Mucosa of descending colon (tissue), 3 donors: ENCODE results near the gene KRTDAP. TPM values are rescaled to one million over a fixed set of nuclear protein-coding genes. Genes with fewer than 3 reads are reported as not detected.

Source experiments
- ATAC-seq: fragments of 200-7000 bp; cut with Tn5 transposase; one replicate; pipeline ENCODE4 v1.9.1; 2020; ENCODE audit warnings: mild to moderate bottlenecking, moderate library complexity
- DNase-seq, 3 donors: peaks; one replicate each; pipeline ENCODE4 v3.0.0-alpha.2; 2020
- H3K36me3 ChIP-seq: fragments of 200-600 bp; one replicate; pipeline ENCODE4 v1.8.0; 2021; ENCODE audit warnings: low read depth, mild to moderate bottlenecking
- H3K4me1 ChIP-seq: fragments of 200-600 bp; one replicate; pipeline ENCODE4 v1.8.0; 2021; ENCODE audit warnings: low read depth, mild to moderate bottlenecking
- H3K4me3 ChIP-seq: fragments of 200-600 bp; one replicate; pipeline ENCODE4 v1.8.0; 2021; ENCODE audit warnings: mild to moderate bottlenecking
- H3K9me3 ChIP-seq: fragments of 200-600 bp; one replicate; pipeline ENCODE4 v1.8.0; 2021; ENCODE audit warnings: mild to moderate bottlenecking
- intact Hi-C, 2 donors: fragments of 100-400 bp; cut with DNase I in 1 of 2; cut with micrococcal nuclease in 1 of 2; formaldehyde crosslinking; loops; one replicate each; pipeline versions ENCODE4 v1.11.0 to v1.11.1; 2022; cut with DNase I, micrococcal nuclease
- total RNA-seq, 3 donors: library from RNA; stranded (reverse); fragmentation: NEBNext Ultra II Directional in 2 of 3; extraction: Animal tissue kit (Norgen Biotek cat#: 25700) in 2 of 3; gene quantifications; one replicate each; pipeline versions ENCODE4 v1.2.1 to v1.2.4, GENCODE V29; 2021 to 2023
- TF ChIP-seq, protein P1 (sequence below): fragments of 200-600 bp; IDR thresholded peaks from one replicate; pipeline ENCODE4 v1.8.0; 2022; ENCODE audit warnings: antibody characterized with exemption, mild to moderate bottlenecking
- donor health status: DM: no; HTN: no; CAD: no; lungs with moderate emphysema.
- donor health status: DM: no; HTN: no; CAD: no.
- donor health status: DM: no; HTN: yes; CAD: no.

Gene KRTDAP
- total RNA-seq, 3 donors from 2014 or later = not detected

DNA sequence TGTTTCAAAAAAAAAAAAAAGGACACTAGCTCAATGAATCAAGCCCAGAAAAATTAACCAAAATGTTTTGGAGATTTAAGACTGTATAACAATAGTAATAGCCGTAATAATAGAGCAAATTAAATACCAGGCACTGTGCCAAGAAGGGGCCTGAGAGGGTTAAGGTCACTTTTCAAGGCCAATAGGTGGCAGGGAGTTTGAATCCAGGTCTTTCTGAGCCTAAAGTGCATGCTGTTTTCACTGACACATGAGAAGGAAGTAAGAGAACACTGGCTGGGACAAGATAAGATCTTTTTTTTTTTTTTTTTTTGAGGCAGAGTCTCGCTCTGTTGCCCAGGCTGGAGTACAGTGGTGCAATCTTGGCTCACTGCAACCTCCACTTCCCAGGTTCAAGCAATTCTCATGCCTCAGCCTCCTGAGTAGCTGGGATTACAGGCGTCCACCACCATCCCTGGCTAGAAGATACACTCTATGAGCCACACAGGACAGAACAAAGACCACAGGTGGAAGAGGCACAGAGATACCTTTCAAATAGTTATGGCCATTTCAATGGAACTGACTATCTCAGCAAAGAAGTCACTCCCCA lies 34.6 kb downstream of the KRTDAP start:
- no peaks in the 10 kb centered on the region for H3K36me3 ChIP-seq
- H3K4me3 ChIP-seq = no peak overlapping the region
- intact Hi-C loops = no loop called here
- no peaks in the 10 kb centered on the region for H3K4me1 ChIP-seq
- TF ChIP-seq, protein P1, sequence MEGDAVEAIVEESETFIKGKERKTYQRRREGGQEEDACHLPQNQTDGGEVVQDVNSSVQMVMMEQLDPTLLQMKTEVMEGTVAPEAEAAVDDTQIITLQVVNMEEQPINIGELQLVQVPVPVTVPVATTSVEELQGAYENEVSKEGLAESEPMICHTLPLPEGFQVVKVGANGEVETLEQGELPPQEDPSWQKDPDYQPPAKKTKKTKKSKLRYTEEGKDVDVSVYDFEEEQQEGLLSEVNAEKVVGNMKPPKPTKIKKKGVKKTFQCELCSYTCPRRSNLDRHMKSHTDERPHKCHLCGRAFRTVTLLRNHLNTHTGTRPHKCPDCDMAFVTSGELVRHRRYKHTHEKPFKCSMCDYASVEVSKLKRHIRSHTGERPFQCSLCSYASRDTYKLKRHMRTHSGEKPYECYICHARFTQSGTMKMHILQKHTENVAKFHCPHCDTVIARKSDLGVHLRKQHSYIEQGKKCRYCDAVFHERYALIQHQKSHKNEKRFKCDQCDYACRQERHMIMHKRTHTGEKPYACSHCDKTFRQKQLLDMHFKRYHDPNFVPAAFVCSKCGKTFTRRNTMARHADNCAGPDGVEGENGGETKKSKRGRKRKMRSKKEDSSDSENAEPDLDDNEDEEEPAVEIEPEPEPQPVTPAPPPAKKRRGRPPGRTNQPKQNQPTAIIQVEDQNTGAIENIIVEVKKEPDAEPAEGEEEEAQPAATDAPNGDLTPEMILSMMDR = no peak
- ATAC-seq = no peak
- DNase-seq = no peak
- H3K9me3 ChIP-seq = no peaks in the 10 kb centered on the region

DNA sequence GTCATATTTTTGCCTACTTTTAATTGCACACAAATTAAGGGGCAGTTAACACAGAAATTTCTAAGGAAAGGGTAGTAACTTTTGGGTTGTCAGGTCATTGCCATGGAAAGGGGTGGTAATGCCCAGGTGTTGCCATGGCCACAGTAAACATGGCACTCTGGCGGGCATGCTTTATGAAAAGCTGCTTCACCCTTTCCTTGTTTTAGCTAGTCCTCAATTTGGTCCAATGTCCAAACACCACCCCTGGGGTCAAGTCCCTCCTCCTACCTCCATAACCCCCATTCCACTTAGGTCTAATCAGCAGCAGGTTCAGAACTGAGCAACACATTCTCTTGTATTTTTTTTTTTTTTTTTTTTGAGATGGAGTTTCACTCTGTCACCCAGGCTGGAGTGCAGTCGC lies 35.6 kb downstream of the KRTDAP start:
- H3K4me1 ChIP-seq = no peaks in the 10 kb centered on the region
- intact Hi-C loops = no loop called here
- no peak for DNase-seq
- no peaks in the 10 kb centered on the region for H3K9me3 ChIP-seq
- TF ChIP-seq, protein P1 = no peak
- no peaks in the 10 kb centered on the region for H3K36me3 ChIP-seq
- H3K4me3 ChIP-seq = no peak overlapping the region
- ATAC-seq = no peak

DNA sequence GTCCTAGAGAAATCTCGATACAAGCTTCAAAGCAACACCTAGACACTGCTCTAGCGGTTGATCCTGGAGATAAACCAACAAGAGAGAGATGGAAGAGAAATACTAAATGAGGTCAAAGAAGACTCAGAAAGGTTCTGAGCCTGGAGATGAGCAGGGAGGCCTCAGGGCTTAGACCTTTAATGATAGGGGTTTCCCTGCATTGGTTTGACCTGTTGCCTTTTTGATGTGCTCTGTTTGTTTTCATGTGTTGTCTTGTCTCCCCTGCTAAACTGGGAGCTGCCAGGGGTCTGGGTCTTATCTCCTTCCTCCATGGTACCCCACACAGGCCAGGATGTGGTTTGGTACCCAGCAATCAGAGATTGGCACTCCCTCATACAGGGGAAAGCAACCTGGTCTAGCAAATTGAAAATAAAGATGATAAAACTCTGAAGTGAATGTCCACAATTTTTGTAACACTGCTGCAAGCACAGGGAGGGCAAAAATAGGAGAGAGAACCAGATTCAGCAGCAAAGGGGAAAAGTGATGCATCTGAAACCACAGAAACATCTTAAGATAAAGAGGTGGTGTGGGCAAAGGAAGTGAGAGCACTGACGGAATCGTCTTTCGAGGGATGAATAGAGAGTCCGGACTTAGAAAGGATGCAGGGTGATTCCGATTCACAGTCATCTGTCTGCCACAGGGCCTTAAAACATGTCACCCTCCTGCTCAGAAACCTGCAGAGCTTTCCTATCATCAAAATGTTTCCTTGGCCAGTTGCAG lies 38.7 kb downstream of the KRTDAP start:
- Histone ChIP-seq H3K4me1 (no peaks in the 10 kb centered on the region), H3K9me3 (no peaks in the 10 kb centered on the region), H3K36me3 (no peaks in the 10 kb centered on the region), H3K4me3 (no peak overlapping the region)
- intact Hi-C loops = no loop called here
- DNase-seq (no peak), ATAC-seq (no peak)
- TF ChIP-seq, protein P1 = no peak

DNA sequence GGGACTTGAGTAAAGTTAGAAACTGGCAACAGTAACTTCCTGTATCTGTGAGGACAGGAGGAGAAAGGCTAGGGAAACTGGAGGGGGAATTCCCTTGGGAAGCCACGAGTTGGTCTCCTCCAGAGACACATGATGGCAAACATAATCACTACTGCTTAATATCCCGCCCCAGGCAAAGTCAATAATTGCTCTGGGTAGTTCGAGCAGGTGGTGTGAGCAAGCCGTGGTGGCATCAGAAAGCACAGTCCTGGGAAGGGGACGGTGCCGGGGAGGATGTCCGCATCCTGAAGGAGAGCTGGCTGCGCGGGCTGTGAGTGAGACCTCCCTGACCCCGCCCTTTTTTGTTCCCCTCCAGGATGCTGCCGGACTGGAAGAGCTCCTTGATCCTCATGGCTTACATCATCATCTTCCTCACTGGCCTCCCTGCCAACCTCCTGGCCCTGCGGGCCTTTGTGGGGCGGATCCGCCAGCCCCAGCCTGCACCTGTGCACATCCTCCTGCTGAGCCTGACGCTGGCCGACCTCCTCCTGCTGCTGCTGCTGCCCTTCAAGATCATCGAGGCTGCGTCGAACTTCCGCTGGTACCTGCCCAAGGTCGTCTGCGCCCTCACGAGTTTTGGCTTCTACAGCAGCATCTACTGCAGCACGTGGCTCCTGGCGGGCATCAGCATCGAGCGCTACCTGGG lies 40.8 kb downstream of the KRTDAP start:
- H3K36me3 ChIP-seq = no peaks in the 10 kb centered on the region
- intact Hi-C loops = no loop called here
- TF ChIP-seq, protein P1 = no peak
- no peaks in the 10 kb centered on the region for H3K4me1 ChIP-seq
- DNase-seq (no peak), ATAC-seq (peak; percentile 69)
- no peaks in the 10 kb centered on the region for H3K9me3 ChIP-seq
- no peak overlapping the region for H3K4me3 ChIP-seq

DNA sequence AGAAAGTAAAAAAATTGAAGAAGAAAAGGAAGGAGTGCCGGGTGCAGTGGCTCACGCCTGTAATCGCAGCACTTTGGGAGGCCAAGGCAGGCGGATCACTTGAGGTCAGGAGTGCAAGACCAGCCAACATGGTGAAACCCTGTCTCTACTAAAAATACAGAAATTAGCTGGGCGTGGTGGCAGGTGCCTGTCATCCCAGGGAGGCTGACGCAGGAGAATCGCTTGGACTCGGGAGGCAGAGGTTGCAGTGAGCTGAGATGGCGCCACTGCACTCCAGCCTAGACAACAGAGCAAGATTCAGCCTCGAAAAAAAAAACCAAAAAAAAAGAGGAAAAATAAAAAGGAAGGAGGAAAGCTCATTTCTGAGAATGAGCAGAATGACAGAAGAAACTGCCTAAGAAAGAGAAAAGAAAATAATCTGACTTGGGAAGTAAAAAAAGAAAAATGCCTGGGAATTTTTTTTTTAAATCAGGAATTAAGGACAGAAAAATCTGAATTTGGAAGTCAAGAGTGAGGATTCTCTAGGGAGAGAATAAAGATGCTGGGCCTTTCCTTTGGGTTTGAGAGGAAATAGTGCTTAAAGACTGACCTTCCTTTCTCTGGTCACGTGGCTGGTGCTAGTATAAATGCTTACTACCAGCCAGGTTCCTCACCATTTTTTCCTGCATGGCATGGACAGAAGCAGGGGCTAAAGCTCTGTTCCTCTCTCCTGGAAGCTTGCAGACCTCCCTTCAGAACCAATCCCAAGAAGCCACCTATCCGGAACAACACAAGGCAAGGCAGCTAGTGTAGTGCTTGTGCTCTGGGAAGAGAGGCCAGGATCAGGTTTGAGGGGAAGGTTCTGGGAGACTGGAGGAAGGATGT lies 42.4 kb downstream of the KRTDAP start, which contains the start of gene FFAR2:
Gene FFAR2, plus strand, starts transcription at position 652 of the 864 bp plus-strand sequence. CDS start 1,458 bp downstream, outside the sequence.
- DNase-seq = no peak
- no peaks in the 10 kb centered on the region for H3K9me3 ChIP-seq
- TF ChIP-seq, protein P1 = no peak
- no peaks in the 10 kb centered on the region for H3K36me3 ChIP-seq
- H3K4me3 ChIP-seq = no peak within 1 kb of the TSS
- no peaks in the 10 kb centered on the region for H3K4me1 ChIP-seq
- intact Hi-C loops = no loop called here
- no peak for ATAC-seq
